ENCODE measurements around the gene ADGRL3.

The ADGRL3 gene

GRCh38 chr4:62093735-62094134 is 893.6 kb downstream of the ADGRL3 start:
- Histone ChIP-seq H3K9ac (ENCODE audit: low read length) (no peak overlapping the region), H3K9me3 (ENCODE audit: low read length) (no peaks in the 10 kb centered on the region), H3K4me1 (ENCODE audit: insufficient read depth, low read length, severe bottlenecking) (no peaks in the 10 kb centered on the region), H3K36me3 (ENCODE audit: insufficient read depth, low read length) (no peaks in the 10 kb centered on the region), H3F3A (ENCODE audit: insufficient read depth, low read length) (no peaks in the 10 kb centered on the region), H3K79me2 (ENCODE audit: insufficient read depth, low read length) (no peaks in the 10 kb centered on the region), H3K9me2 (ENCODE audit: low read depth, low read length) (no peaks in the 10 kb centered on the region), H3K4me2 (ENCODE audit: low read length) (no peak overlapping the region), H3K27me3 (ENCODE audit: insufficient read depth, low read length) (no peaks in the 10 kb centered on the region), H2AFZ (ENCODE audit: low read length) (no peak overlapping the region), H3K27ac (ENCODE audit: low read depth, low read length, poor library complexity, severe bottlenecking) (no peak overlapping the region), H3K4me3 (ENCODE audit: low read depth, low read length, poor library complexity, severe bottlenecking) (no peak overlapping the region), H4K20me1 (ENCODE audit: insufficient read depth, low read length) (no peaks in the 10 kb centered on the region)
- TF ChIP-seq EZH2 (IDR thresholded peaks at IDR 0.05; ENCODE audit: borderline replicate concordance, low read length) (no peak), CTCF (IDR thresholded peaks at IDR 0.05; ENCODE audit: low read length) (no peak)

GRCh38 chr4:62096881-62097280 is 896.8 kb downstream of the ADGRL3 start:
- H3K4me3 ChIP-seq (ENCODE audit: low read depth, low read length, poor library complexity, severe bottlenecking): no peak overlapping the region
- H3K27me3 ChIP-seq (ENCODE audit: insufficient read depth, low read length): no peaks in the 10 kb centered on the region
- H3K79me2 ChIP-seq (ENCODE audit: insufficient read depth, low read length): no peaks in the 10 kb centered on the region
- no peak for TF ChIP-seq EZH2 (IDR thresholded peaks at IDR 0.05; ENCODE audit: borderline replicate concordance, low read length)
- no peak for TF ChIP-seq CTCF (IDR thresholded peaks at IDR 0.05; ENCODE audit: low read length)
- no peaks in the 10 kb centered on the region for H3K36me3 ChIP-seq (ENCODE audit: insufficient read depth, low read length)
- no peak overlapping the region for H3K9ac ChIP-seq (ENCODE audit: low read length)
- H2AFZ ChIP-seq (ENCODE audit: low read length): no peak overlapping the region
- H3K9me2 ChIP-seq (ENCODE audit: low read depth, low read length): no peaks in the 10 kb centered on the region
- H3K9me3 ChIP-seq (ENCODE audit: low read length): no peaks in the 10 kb centered on the region
- no peaks in the 10 kb centered on the region for H3F3A ChIP-seq (ENCODE audit: insufficient read depth, low read length)
- no peak overlapping the region for H3K4me2 ChIP-seq (ENCODE audit: low read length)
- H3K27ac ChIP-seq (ENCODE audit: low read depth, low read length, poor library complexity, severe bottlenecking): no peak overlapping the region
- no peaks in the 10 kb centered on the region for H3K4me1 ChIP-seq (ENCODE audit: insufficient read depth, low read length, severe bottlenecking)
- H4K20me1 ChIP-seq (ENCODE audit: insufficient read depth, low read length): no peaks in the 10 kb centered on the region

- Histone ChIP-seq H3K4me2 (ENCODE audit: low read length) (no peak overlapping the region), H3K9me3 (ENCODE audit: low read length) (no peaks in the 10 kb centered on the region), H3K27ac (ENCODE audit: low read depth, low read length, poor library complexity, severe bottlenecking) (no peak overlapping the region), H3K4me1 (ENCODE audit: insufficient read depth, low read length, severe bottlenecking) (no peaks in the 10 kb centered on the region), H2AFZ (ENCODE audit: low read length) (no peak overlapping the region), H3K36me3 (ENCODE audit: insufficient read depth, low read length) (no peaks in the 10 kb centered on the region), H4K20me1 (ENCODE audit: insufficient read depth, low read length) (no peaks in the 10 kb centered on the region), H3F3A (ENCODE audit: insufficient read depth, low read length) (no peaks in the 10 kb centered on the region), H3K4me3 (ENCODE audit: low read depth, low read length, poor library complexity, severe bottlenecking) (no peak overlapping the region), H3K9me2 (ENCODE audit: low read depth, low read length) (no peaks in the 10 kb centered on the region), H3K79me2 (ENCODE audit: insufficient read depth, low read length) (no peaks in the 10 kb centered on the region), H3K27me3 (ENCODE audit: insufficient read depth, low read length) (no peaks in the 10 kb centered on the region), H3K9ac (ENCODE audit: low read length) (no peak overlapping the region)
- TF ChIP-seq EZH2 (IDR thresholded peaks at IDR 0.05; ENCODE audit: borderline replicate concordance, low read length) (no peak), CTCF (IDR thresholded peaks at IDR 0.05; ENCODE audit: low read length) (no peak)
These were observed 915.1 kb downstream of the ADGRL3 start for GRCh38 chr4:62115216-62115615.

All from OCI-LY1 (cell line).